Caco-2 (cell line): ENCODE data around the gene LMO7. TPM values are rescaled to one million over a fixed set of nuclear protein-coding genes. Genes with fewer than 3 reads are reported as not detected.

Experiments used
- BruUV-seq: library from RNA; stranded (reverse); fragments of 400-500 nt; replicated peaks from 2 replicates; lab custom pipeline; 2021; lab: Mats Ljungman, UMichigan
- CTCF ChIA-PET: fragments of 300-600 bp; sonication (Branson Sonifier 250); formaldehyde crosslinking; loops from one replicate; lab custom pipeline; 2022; ENCODE audit warnings: antibody characterized with exemption; lab: Charles Lee
- POLR2A ChIA-PET: fragments of 300-600 bp; sonication (Branson Sonifier 250); formaldehyde crosslinking; loops from one replicate; lab custom pipeline; 2022; ENCODE audit warnings: antibody characterized with exemption; lab: Charles Lee
- DNase-seq, 2 experiments: peaks; one replicate each; pipeline versions ENCODE4 v3.0.0 to v3.0.0-alpha.2; 2020 to 2022
- H3K27me3 ChIP-seq: replicated peaks from 2 replicates; pipeline ENCODE4 v1.6.0; 2011; ENCODE audit warnings: low read length; ENCODE audit not compliant: control insufficient read depth, insufficient read depth
- H3K36me3 ChIP-seq: 2 replicates; pipeline ENCODE4 v1.5.1; 2011; ENCODE audit warnings: low read length; ENCODE audit not compliant: control insufficient read depth, insufficient read depth
- H3K4me1 ChIP-seq: fragments of 250-450 bp; sonication (Bioruptor Pico); 2 replicates; pipeline ENCODE4 v1.5.1; 2020; ENCODE audit warnings: mild to moderate bottlenecking
- H3K4me3 ChIP-seq: 2 replicates; pipeline ENCODE4 v1.5.1; 2011; ENCODE audit warnings: low read depth, mild to moderate bottlenecking, control low read depth, low read length
- H3K9me3 ChIP-seq: fragments of 250-450 bp; sonication (Bioruptor Pico); 2 replicates; pipeline ENCODE4 v1.5.1; 2020; ENCODE audit warnings: mild to moderate bottlenecking, moderate library complexity
- H3K27ac Mint-ChIP-seq: one replicate; pipeline ENCODE4 v1.8.0; 2022; ENCODE audit warnings: mixed read lengths; ENCODE audit not compliant: unreplicated experiment
- H3K27me3 Mint-ChIP-seq: one replicate; pipeline ENCODE4 v1.8.0; 2022; ENCODE audit warnings: mixed read lengths; ENCODE audit not compliant: insufficient read depth, unreplicated experiment
- H3K36me3 Mint-ChIP-seq: one replicate; pipeline ENCODE4 v1.8.0; 2022; ENCODE audit warnings: mild to moderate bottlenecking, mixed read lengths; ENCODE audit not compliant: insufficient read depth, unreplicated experiment
- H3K4me1 Mint-ChIP-seq: one replicate; pipeline ENCODE4 v1.8.0; 2022; ENCODE audit warnings: low read depth, mixed read lengths; ENCODE audit not compliant: unreplicated experiment
- H3K4me3 Mint-ChIP-seq: one replicate; pipeline ENCODE4 v1.8.0; 2022; ENCODE audit warnings: mild to moderate bottlenecking, moderate library complexity, mixed read lengths; ENCODE audit not compliant: unreplicated experiment
- H3K9me3 Mint-ChIP-seq: one replicate; pipeline ENCODE4 v1.8.0; 2022; ENCODE audit warnings: mixed read lengths; ENCODE audit not compliant: unreplicated experiment
- CTCF ChIP-seq, 2 experiments: fragments of 200-600 bp in 1 of 2; IDR thresholded peaks; 1 replicate in 1 of 2; 2 replicates in 1 of 2; pipeline versions ENCODE4 v1.5.1 to v1.8.0; 2011 to 2022; ENCODE audit warnings: antibody characterized with exemption in 1 of 2, control low read depth in 1 of 2, inconsistent platforms in 1 of 2, low read depth in 1 of 2, low read length in 1 of 2, mild to moderate bottlenecking in 1 of 2, moderate library complexity in 1 of 2; ENCODE audit not compliant: insufficient read depth in 1 of 2, severe bottlenecking in 1 of 2, unreplicated experiment in 1 of 2
- intact Hi-C: fragments of 100-400 bp; cut with micrococcal nuclease; formaldehyde crosslinking; loops from one replicate; pipeline ENCODE4 v1.10.0; 2022; ENCODE audit not compliant: unreplicated experiment
- total RNA-seq: library from RNA; stranded (reverse); gene quantifications from 2 replicates; pipeline ENCODE4 v1.2.3, GENCODE V29; 2022

The LMO7 gene
- total RNA-seq, 1 experiment from 2014 or later: 209 TPM

- no peak overlapping the region for H3K27ac Mint-ChIP-seq
- TF ChIP-seq CTCF (IDR thresholded peaks at IDR 0.05; ENCODE audit: insufficient read depth in 1 of 2, low read depth in 1 of 2, low read length in 1 of 2, severe bottlenecking in 1 of 2, unreplicated experiment in 1 of 2): no peak
- ChIA-PET POLR2A (no interaction called here), CTCF (no interaction called here)
- Histone ChIP-seq H3K4me3 (no peak overlapping the region), H3K27me3 (no peaks in the 10 kb centered on the region), H3K36me3 (no peaks in the 10 kb centered on the region), H3K9me3 (no peaks in the 10 kb centered on the region), H3K4me1 (no peaks in the 10 kb centered on the region)
- intact Hi-C loops: no loop called here
- H3K4me1 Mint-ChIP-seq: peaks cover 13% of the 10 kb centered on the region
- no peak overlapping the region for H3K4me3 Mint-ChIP-seq
- no peak for DNase-seq
- no TSS peak for BruUV-seq
- H3K27me3 Mint-ChIP-seq: no peaks in the 10 kb centered on the region
- H3K9me3 Mint-ChIP-seq: no peaks in the 10 kb centered on the region
- H3K36me3 Mint-ChIP-seq: no peaks in the 10 kb centered on the region
Measured at GRCh38 chr13:75657111-75657510, 21.0 kb downstream of the LMO7 start.

- Histone ChIP-seq H3K9me3 (no peaks in the 10 kb centered on the region), H3K4me1 (peaks cover 7% of the 10 kb centered on the region), H3K4me3 (no peak overlapping the region), H3K27me3 (no peaks in the 10 kb centered on the region), H3K36me3 (no peaks in the 10 kb centered on the region)
- intact Hi-C loops: no loop called here
- BruUV-seq: no TSS peak
- ChIA-PET CTCF (no interaction called here), POLR2A (no interaction called here)
- Mint-ChIP-seq H3K9me3 (peaks cover 9% of the 10 kb centered on the region), H3K27me3 (no peaks in the 10 kb centered on the region), H3K4me1 (peaks cover 16% of the 10 kb centered on the region), H3K36me3 (peaks cover 6% of the 10 kb centered on the region), H3K4me3 (no peak overlapping the region), H3K27ac (no peak overlapping the region)
- no peak for DNase-seq
- TF ChIP-seq CTCF (IDR thresholded peaks at IDR 0.05; ENCODE audit: insufficient read depth in 1 of 2, low read depth in 1 of 2, low read length in 1 of 2, severe bottlenecking in 1 of 2, unreplicated experiment in 1 of 2): no peak
Measured at GRCh38 chr13:75660694-75661093, 24.6 kb downstream of the LMO7 start.

- H3K4me1 Mint-ChIP-seq: peaks cover 16% of the 10 kb centered on the region
- Histone ChIP-seq H3K4me1 (peaks cover 11% of the 10 kb centered on the region), H3K9me3 (no peaks in the 10 kb centered on the region), H3K27me3 (no peaks in the 10 kb centered on the region), H3K4me3 (no peak overlapping the region), H3K36me3 (no peaks in the 10 kb centered on the region)
- peaks cover 9% of the 10 kb centered on the region for H3K9me3 Mint-ChIP-seq
- CTCF ChIA-PET: no interaction called here
- intact Hi-C loops: no loop called here
- no peaks in the 10 kb centered on the region for H3K27me3 Mint-ChIP-seq
- no TSS peak for BruUV-seq
- H3K36me3 Mint-ChIP-seq: peaks cover 6% of the 10 kb centered on the region
- no peak for TF ChIP-seq CTCF (IDR thresholded peaks at IDR 0.05; ENCODE audit: insufficient read depth in 1 of 2, low read depth in 1 of 2, low read length in 1 of 2, severe bottlenecking in 1 of 2, unreplicated experiment in 1 of 2)
- H3K4me3 Mint-ChIP-seq: no peak overlapping the region
- no peak for DNase-seq
- POLR2A ChIA-PET: no interaction called here
- H3K27ac Mint-ChIP-seq: no peak overlapping the region
Measured at GRCh38 chr13:75661443-75661842, 25.3 kb downstream of the LMO7 start.
